CD1c-positive myeloid dendritic cell (primary cell): ENCODE data around the gene ZNF638.

Source experiments
- DNase-seq: peaks from one replicate; pipeline ENCODE4 v3.0.0-alpha.2; 2016; ENCODE audit errors: extremely low spot score

Gene ZNF638

DNA sequence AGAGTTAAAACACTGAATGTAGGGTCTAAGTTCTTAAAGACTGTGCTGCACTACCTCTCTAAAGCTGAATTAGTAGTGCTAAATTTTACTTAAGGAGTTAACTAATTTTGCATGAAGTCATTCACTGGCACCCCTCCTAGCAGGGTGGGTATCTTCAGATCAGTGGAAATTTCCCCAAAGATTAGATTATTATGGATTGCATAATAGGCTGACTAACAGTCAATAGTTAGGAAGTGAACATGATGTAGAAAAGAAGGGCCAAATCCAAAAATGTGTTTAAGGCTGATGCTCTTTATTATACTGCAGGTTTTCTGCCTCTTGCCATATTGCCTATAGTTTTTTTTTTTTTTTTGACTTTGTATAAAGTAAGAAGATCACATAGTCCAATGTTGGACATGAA lies 5.2 kb downstream of the ZNF638 start:
- DNase-seq, result no peak

DNA sequence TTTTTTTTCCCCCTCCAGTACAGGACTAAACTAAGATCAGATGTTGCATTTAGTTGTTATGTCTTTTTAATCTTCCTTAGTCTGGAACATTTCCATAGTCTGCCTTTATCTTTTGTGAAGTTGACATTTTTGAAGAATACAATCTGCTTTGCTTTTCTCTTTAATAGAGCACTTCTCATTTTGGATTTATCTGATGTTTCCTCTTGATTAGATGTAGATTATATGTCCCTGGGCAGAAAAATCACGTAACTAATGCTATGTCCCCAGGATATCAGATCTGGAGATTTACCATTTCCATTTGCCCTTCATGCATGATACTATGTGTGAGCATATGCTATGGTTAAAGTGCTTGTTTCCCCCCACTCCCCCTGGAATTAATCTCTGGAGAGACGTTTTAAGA lies 6.2 kb downstream of the ZNF638 start:
- DNase-seq, result no peak

DNA sequence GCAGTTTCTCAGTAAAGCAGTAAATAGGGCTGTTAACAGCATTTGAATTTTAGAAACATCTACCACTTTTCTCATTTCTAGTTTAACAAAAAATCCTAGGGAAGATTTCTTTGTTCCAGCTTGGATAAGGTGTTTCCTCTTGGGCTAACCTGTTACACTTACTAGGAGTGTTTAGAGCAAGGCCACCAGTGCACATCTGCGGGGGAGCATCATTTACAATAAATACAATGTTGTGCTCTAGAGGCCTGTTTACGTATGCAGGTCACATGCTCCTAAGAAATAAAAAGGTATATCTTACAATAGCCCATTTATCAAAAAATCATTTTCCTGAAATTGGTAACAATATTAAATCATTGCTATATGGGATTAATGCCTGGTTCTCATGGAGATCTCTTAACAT lies 8.1 kb downstream of the ZNF638 start:
- DNase-seq, result no peak

DNA sequence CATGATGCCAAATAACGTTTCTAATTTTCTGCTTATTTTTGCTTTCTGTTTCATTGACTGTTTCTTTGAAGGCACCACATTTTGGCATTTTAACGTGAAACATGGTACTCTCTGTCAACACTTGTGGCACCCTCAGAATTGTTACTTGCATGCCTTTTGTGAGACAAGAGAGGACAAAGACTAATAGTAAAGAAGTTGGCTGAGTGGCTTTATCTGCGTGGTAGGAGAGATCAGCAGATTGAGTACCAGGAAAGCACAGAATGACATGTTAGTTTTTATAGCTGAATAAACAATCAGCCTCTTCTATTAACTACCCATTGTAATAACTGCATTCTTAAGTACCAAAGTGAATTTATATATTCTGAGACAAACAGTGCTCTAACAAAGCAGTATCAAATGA lies 8.6 kb downstream of the ZNF638 start:
- DNase-seq, result no peak

DNA sequence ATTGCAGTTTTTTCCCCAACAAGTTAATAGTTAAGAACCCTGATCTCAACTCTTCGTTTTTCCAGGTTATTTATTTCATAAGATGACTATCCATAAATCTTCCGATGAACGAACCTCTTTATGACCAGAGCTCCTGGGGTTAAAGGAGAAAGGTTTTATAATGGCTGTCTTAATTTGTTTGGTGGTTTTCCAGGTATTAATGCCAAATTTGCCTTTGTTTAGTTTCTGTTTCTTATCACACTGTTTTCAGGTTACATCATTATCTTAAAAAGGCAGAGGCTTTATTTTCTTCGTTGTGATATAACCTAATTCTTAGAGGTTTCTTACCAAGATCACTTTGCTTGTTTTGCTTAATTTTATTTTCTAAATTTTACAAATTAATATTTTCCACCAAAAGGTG lies 10.1 kb downstream of the ZNF638 start:
- no peak for DNase-seq

DNA sequence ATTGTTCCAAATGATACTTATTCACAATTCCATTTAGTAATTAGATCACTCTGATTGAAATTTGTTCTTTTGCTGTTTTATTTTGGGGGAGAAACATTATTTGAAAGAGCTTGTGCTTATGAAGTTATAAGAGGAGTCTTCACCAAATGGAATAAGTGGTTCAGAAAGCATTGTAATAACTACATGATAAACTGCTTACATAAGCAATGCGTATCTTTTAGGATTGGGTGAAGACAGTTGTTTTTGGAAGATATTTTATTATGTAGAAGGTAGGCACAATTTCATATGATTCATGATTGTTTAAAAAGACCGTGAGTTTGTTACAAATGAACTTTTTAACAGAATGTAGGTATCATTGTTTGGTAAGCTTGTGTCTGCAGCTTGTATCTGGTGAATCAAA lies 14.5 kb downstream of the ZNF638 start:
- DNase-seq, result no peak

DNA sequence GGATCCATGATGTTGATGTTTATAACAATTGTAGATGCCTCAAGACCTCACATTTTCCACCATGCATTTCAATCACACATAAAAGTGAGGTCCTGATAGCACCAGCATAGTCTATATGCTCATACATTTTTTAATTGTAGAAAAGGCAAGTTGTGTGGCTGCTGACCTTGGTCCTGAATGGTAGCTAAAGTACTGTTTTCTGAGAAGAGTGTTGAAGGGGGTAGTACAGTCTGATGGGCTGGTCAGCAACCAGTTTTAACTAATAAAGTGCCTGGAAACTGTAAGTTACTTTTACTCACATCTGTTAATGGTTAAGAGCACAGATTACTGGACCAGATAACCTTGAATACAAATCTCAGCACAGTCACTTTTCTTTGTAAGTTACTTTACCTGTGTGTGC lies 15.9 kb downstream of the ZNF638 start:
- DNase-seq, result no peak

DNA sequence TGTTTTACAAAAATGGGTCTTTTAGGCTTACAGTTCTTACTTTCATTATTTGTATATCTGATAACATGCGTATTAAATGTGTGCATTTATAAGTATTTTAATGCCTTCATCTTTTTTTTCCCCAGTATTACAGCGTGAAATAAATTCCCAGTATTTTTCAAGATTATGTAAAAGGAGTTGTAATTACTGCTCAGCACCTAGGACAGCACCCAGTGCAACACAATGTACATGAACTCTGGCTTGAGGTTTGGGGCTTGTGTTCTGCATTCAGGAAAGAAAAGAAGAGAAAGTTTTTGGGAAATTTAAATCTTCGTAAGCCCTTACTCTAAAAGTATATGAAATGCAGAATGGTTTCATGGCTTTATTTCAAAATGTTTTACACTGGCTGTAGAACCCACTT lies 16.7 kb downstream of the ZNF638 start:
- no peak for DNase-seq

DNA sequence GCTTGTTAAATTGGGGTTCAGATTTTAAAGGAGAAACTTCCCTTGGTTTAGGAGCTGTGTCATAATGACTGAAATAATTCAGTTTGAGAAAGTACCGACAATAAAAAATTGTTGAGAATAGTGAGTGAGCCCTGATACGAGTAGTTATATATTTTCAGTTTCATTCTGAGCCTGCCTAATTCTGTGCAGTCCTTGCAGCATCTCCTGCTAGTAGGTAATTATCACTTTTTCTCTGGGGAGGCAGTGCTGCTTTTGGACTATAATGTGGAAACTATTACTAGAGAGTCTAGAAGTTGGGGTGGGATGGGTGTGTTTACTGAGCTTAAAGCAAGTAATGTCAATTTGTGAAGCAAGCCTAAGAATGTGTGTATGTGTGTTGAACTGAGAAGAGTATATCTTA lies 21.7 kb downstream of the ZNF638 start:
- DNase-seq, result no peak

DNA sequence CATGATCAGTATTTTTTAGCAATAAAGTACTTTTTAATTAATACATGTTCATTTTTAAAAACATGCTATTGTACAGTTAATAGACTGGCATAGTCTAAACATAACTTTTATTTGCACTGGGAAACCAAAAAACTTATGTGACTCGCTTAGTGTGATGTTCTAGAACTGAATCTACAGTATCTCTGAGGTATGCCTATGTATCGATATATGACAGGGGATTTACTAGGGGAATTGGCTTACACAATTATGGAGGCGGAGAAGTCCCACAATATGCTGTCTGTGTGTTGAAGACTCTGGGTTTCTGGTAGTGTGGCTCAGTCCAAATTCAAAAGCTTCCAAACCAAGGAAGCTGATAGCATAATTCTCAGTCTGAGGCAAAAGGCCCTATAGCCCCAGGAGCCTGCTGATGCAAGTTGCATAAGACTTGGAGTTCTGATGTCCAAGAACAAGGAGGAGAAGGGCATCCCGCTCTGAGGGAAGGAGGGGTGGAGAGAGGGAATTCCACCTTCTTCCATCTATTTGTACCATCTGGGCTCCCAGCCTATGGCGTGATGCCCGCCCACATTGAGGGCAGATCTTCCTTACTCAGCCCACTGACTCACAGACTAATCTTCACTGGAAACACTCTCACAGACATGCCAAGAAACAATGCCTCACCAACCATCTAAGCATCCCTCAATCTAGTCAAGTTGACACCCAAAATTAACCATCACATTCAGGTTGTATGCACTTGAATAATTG lies 27.5 kb downstream of the ZNF638 start:
- DNase-seq, result no peak

DNA sequence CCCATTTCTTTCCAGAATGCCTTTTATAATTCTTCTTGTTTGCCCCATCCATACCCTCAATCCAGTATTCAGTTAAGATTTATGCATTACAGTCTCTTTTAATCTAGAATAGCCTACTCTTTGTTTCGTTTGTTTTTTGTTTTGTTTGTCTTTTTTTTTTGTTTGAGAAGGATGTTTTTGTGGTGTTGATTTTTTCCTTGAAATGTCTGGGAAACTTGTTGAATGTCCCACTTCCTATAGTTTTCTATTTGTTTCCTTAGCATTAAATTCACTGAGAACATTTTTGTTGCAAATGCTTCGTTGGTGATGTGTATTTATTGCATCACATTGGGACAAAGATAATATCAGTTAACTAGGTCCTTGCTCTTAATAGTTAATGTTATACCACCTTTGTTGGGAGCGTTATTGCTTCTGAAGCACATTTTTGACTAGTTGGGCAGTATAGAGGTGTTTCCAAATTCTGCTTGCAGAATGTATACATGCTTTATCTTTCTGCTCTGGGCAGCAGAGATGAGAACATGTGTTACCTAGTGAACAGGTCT lies 28.9 kb downstream of the ZNF638 start:
- no peak for DNase-seq

DNA sequence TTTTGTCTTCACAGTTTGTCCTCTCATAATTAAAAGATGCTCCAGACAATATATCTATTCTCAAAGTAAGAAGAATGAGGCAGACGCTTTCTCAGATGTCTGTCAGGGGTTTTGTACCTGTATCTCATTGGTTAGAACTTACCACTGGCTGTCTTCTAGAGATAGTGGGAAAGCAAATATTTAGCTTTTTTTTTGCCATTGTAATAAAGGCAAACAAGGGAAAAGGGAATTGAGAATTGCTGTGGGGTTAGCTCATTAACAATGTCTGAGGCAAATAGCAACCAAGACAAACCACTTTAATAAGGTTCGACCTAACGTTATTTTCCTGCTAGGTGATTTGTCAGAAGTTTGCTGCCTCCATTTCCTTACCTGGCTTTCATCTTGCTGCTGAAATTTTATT lies 30.0 kb downstream of the ZNF638 start:
- DNase-seq, result no peak

DNA sequence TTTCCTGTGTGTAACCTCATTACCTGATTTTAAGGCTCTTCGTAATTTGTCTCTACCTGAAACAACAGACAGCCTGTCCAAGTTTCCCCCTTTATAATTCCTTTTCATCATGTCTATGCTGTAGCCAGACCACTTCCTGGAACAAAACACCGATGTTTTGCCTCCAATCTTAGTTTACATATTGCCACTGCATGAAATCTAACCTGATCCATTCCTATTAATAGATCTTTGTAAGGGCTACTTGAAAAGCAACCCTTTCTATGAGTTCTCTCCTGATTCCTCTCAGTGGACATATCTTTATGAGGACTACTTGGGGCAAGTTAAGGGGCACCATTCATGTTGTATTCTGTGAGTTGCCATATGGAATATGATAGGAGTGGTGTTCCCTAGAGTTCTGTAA lies 30.9 kb downstream of the ZNF638 start:
- DNase-seq, result no peak

DNA sequence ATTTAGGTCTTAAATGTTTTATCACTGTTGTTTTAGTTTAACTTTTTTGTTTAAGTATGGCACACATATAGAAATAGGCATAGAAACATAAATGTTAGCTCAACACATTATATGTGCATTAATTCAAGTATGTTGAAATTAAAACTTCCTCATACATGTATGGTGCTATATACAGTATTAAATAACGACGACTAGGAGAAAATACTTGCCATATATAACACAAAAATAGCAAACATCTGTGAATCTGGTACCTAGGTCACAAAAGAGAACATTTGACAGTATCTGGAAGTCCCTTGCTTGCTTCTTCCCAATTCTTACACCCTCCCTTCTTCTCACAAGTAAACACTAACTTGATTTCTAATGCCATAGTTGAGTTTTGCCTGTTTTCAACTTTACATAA lies 38.4 kb downstream of the ZNF638 start:
- no peak for DNase-seq

DNA sequence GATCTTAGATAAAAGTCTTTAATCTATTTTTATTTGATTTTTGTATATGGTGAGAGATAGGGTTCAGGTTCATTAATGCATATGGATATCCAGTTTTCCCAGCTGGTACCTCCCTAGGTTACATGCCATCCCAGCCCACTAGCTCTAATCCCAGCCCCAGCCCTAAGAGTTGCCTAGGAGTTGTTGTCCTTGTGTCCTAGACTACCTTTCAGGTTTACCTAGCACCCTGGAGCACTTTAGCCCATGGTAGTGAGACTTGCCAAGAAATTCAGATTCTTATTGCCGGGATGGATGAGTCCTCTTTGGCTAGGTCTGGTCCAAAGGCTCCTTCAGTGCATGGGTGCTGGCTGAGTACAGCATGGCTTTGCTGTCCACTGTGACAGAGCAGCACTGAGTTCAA lies 40.5 kb downstream of the ZNF638 start:
- DNase-seq, result no peak

DNA sequence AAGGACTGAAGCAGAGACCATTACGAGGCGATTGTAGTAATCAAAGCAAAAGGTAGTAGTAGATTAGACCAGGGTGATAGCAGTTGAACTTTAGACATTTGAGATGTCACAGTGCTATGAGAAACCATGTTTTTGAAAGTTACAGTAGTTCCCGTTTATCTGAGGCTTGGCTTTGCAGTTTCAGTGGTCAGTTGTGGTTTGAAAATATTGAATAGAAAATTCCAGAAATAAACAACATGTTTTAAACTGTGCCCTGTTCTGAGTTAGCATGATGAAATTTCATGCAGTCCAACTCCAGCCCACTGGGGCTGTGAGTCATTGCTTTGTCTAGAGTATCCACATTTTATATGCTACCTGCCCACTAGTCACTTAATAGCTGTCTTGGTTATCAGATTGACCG lies 47.5 kb downstream of the ZNF638 start:
- DNase-seq, result no peak

DNA sequence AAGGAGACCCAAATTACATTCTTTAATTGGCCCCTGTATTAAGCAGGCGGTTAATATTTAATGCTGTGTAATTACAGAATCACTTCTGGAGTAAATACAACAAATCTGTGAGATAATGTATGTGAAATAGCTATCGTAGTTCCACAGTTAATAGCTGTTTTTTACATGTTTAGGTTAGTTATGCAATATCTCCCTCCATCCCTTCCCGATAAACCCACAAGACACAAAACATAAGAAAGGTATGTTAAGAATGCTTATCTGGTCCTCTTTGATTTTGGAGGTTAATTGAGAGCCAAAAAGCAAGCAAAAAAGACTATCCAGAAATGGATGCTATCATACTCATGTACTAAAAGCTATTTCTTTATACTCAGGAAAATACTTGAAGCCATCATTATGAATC lies 49.1 kb downstream of the ZNF638 start:
- no peak for DNase-seq

DNA sequence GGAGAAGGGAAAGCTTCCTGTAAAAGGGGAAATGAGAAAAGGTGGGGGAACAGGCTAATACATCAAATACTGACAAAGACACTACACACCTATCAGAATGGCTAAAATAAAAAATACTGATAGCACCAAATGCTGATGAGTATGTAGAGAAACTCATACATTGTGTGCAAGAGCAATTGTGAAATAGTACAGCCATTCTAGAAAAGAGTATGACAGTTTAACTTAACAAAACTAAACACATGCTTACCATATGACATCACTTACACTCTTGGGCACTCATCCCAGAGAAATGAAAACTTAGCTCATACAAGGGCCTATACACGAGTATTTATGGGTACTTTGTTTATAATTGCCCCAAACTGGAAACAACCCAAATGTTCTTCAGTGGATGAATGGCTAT lies 53.4 kb downstream of the ZNF638 start:
- no peak for DNase-seq

DNA sequence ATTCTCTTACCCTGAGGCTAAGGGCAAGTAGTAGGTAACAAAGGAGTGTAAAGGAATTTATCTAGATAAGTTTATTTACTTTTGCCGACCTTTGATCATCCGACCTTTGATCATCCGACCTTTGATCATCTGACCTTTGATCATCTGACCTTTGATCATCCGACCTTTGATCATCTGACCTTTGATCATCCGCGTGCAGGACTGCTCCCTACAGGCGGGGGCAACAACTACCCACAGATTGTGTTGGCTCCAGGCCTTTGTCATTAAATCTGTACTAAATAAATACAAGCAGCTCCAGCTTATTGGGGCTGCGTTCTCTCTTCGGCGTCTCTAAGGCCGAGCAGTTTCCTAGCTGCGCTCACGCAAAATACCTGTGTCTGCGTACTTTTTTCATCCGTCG lies 56.6 kb downstream of the ZNF638 start:
- no peak for DNase-seq

DNA sequence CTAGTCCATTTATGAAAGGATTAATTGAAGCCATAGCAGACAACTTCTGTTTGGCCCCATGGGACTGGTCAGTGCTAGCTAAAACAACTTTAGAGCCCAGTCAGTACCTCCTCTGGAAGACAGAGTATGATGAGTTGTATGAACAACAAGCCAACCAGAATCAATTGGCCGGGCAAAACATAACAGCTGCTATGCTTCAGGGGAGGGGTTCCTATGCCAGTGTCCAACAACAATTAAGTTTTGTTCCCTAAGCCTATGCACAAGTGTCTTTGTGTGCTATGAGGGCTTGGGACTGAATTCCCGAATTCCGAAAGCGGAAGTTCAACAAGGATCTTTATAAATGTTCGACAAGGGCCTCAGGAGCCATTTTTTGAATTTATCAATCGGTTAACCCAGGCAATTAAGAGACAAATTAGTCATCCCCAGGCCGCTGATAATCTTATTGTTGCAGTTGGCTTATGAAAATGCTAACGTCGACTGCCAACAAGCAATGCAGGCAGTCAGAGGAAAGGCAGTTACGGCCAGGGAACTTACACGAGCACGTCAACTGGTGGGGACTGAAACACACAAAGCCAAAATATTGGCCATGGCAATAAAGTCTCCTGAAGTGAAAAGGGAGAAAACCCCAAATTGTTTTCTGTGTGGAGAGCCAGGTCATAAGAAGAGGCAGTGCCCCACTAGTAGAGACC lies 57.9 kb downstream of the ZNF638 start:
- no peak for DNase-seq

DNA sequence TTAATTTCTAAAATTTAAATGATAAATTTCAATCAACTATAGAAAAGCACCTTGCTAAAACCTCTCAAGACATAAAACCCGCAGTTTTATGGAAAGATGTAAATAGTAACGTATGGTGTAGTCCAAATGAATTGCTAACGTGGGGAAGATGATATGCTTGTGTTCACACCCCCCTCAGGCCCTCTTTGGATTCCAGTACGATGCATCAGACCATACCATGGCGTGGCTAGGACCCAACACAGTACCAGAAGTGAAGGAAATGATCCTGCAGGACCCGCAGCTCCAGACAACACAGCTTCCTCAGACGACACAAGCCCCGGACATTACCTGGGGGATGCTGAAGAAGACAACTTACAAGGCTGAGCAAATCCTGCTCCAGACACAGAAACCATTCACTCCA lies 61.6 kb downstream of the ZNF638 start:
- DNase-seq, result no peak

DNA sequence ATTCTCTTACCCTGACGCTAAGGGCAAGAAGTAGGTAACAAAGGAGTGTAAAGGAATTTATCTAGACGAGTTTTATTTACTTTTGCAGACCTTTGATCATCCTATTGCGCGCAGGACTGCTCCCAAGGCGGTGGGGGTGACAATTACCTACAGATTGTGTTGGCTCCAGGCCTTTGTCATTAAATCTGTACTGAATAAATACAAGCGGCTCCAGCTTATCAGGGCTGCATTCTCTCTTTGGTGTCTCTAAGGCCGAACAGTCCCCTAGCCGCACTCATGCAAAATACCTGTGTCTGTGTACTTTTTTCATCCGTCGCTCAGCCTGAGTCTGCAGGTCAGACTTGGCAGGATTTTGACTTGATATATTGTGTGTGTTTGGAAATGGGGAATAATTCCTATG lies 63.9 kb downstream of the ZNF638 start:
- no peak for DNase-seq

DNA sequence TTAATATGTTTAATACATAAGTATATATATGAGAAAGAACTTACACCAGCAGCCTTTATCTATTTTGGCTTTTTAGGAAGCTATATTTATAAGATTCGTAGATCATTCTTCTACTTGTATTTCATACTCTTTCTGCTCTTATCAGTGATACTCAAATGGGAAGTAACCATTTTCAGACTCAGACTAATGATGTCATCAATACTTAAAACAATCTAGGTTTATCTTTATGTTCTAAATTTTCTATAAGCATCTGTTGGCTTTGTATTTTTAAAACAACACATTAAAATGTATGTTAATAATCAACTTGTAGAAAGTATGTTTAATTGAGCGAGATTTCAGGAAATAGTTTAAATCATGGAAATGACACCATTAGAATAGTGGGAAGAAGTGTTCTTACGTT lies 70.8 kb downstream of the ZNF638 start:
- no peak for DNase-seq

DNA sequence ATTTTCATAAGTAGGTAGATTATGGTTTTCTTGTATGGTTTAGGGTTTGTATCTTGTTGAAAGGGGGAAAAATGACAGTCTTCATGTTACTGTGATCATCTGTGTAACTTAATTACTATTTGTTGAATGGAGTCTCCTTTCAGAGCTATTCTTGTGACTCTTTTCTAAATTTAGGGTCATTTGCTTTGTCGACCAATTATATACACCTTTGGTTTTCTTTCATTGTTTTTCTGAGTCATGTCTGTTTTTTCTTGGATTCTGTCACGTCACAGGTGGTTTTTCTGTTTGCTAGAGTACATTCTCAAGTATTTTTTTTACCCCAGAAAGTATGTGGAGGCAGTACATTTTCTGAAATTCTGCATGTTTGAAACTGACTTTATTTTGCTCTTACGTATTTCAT lies 78.0 kb downstream of the ZNF638 start:
- no peak for DNase-seq
